SK-N-SH treated with all-trans-retinoic acid at 6 μM for 48 hours (cell line): Measurements from ENCODE around the gene OR10A4.

Experiments used
- ATAC-seq: fragments of 200-7000 bp; cut with Tn5 transposase; 3 replicates; pipeline ENCODE4 v1.9.1; 2020; ENCODE audit warnings: mild to moderate bottlenecking, moderate library complexity
- ARNTL ChIP-seq: fragments of 450-650 bp; formaldehyde crosslinking; IDR thresholded peaks from 2 replicates; pipeline ENCODE4 v1.5.0; 2020; ENCODE audit warnings: low read depth, mild to moderate bottlenecking, moderate library complexity, borderline replicate concordance
- BACH2 ChIP-seq: fragments of 250-450 bp; sonication (Bioruptor Pico); IDR thresholded peaks from 2 replicates; pipeline ENCODE4 v1.9.0; 2021; ENCODE audit warnings: mild to moderate bottlenecking, borderline replicate concordance
- CREB5 ChIP-seq: fragments of 250-450 bp; sonication (Bioruptor Pico); IDR thresholded peaks from 2 replicates; pipeline ENCODE4 v1.5.1; 2020; ENCODE audit warnings: low read depth, mild to moderate bottlenecking, moderate library complexity
- CSDC2 ChIP-seq: fragments of 250-450 bp; sonication (Bioruptor Pico); IDR thresholded peaks from 2 replicates; pipeline ENCODE4 v1.5.0; 2020; ENCODE audit warnings: mild to moderate bottlenecking, moderate library complexity
- CSRNP3 ChIP-seq: fragments of 250-450 bp; sonication (Bioruptor Pico); IDR thresholded peaks from 2 replicates; pipeline ENCODE4 v1.5.1; 2021; ENCODE audit warnings: mild to moderate bottlenecking, moderate library complexity
- ESRRG ChIP-seq: fragments of 250-450 bp; sonication (Bioruptor Pico); IDR thresholded peaks from 2 replicates; pipeline ENCODE4 v1.6.1; 2021; ENCODE audit warnings: mild to moderate bottlenecking
- GLIS3 ChIP-seq: fragments of 250-450 bp; sonication (Bioruptor Pico); IDR thresholded peaks from 2 replicates; pipeline ENCODE4 v1.5.0; 2020; ENCODE audit warnings: mild to moderate bottlenecking, moderate library complexity
- ISL1 ChIP-seq: fragments of 250-450 bp; sonication (Bioruptor Pico); IDR thresholded peaks from 2 replicates; pipeline ENCODE4 v2.1.2; 2022; ENCODE audit warnings: mild to moderate bottlenecking, moderate library complexity
- OSR1 ChIP-seq: fragments of 250-450 bp; sonication (Bioruptor Pico); IDR thresholded peaks from 2 replicates; pipeline ENCODE4 v1.8.0; 2022; ENCODE audit warnings: moderate library complexity, mild to moderate bottlenecking, inconsistent platforms
- PATZ1 ChIP-seq: fragments of 250-450 bp; sonication (Bioruptor Pico); IDR thresholded peaks from 2 replicates; pipeline ENCODE4 v1.8.0; 2020; ENCODE audit warnings: mild to moderate bottlenecking, moderate library complexity, borderline replicate concordance
- POU6F1 ChIP-seq: fragments of 250-450 bp; sonication (Bioruptor Pico); IDR thresholded peaks from 2 replicates; pipeline ENCODE4 v1.8.0; 2021; ENCODE audit warnings: low read depth, mild to moderate bottlenecking, moderate library complexity, borderline replicate concordance
- PPARA ChIP-seq: fragments of 250-450 bp; sonication (Bioruptor Pico); IDR thresholded peaks from 2 replicates; pipeline ENCODE4 v1.5.0; 2020; ENCODE audit warnings: mild to moderate bottlenecking, borderline replicate concordance
- RARB ChIP-seq: fragments of 250-450 bp; sonication (Bioruptor Pico); IDR thresholded peaks from 2 replicates; pipeline ENCODE4 v1.8.0; 2021; ENCODE audit warnings: mild to moderate bottlenecking, moderate library complexity
- SNAI2 ChIP-seq: fragments of 250-450 bp; sonication (Bioruptor Pico); IDR thresholded peaks from 2 replicates; pipeline ENCODE4 v1.5.0; 2020; ENCODE audit warnings: mild to moderate bottlenecking, moderate library complexity
- TCF4 ChIP-seq: fragments of 250-450 bp; sonication (Bioruptor Pico); IDR thresholded peaks from 2 replicates; pipeline ENCODE4 v1.8.0; 2021; ENCODE audit warnings: mild to moderate bottlenecking, moderate library complexity, borderline replicate concordance
- TOX ChIP-seq: fragments of 250-450 bp; sonication (Bioruptor Pico); IDR thresholded peaks from 2 replicates; pipeline ENCODE4 v1.8.0; 2021; ENCODE audit warnings: mild to moderate bottlenecking, moderate library complexity, borderline replicate concordance
- TSHZ2 ChIP-seq: fragments of 250-450 bp; sonication (Bioruptor Pico); IDR thresholded peaks from 2 replicates; pipeline ENCODE4 v1.5.0; 2020; ENCODE audit warnings: mild to moderate bottlenecking, moderate library complexity
- ZC3H10 ChIP-seq: fragments of 250-450 bp; sonication (Bioruptor Pico); IDR thresholded peaks from 2 replicates; pipeline ENCODE4 v1.5.1; 2021; ENCODE audit warnings: mild to moderate bottlenecking, moderate library complexity
- ZFP3 ChIP-seq: fragments of 250-450 bp; sonication (Bioruptor Pico); IDR thresholded peaks from 2 replicates; pipeline ENCODE4 v1.5.0; 2020; ENCODE audit warnings: mild to moderate bottlenecking, moderate library complexity
- ZFP30 ChIP-seq: fragments of 450-650 bp; formaldehyde crosslinking; IDR thresholded peaks from 2 replicates; pipeline ENCODE4 v1.5.0; 2022; ENCODE audit warnings: mild to moderate bottlenecking, moderate library complexity
- ZNF565 ChIP-seq: fragments of 450-650 bp; formaldehyde crosslinking; conservative IDR thresholded peaks from 2 replicates; pipeline ENCODE4 v1.5.0; 2020; ENCODE audit warnings: low read depth, mild to moderate bottlenecking, moderate library complexity
- ZNF70 ChIP-seq: fragments of 450-650 bp; formaldehyde crosslinking; IDR thresholded peaks from 2 replicates; pipeline ENCODE4 v1.5.0; 2020; ENCODE audit warnings: mild to moderate bottlenecking, moderate library complexity
- ZNF8 ChIP-seq: fragments of 450-650 bp; formaldehyde crosslinking; IDR thresholded peaks from 2 replicates; pipeline ENCODE4 v1.5.0; 2020; ENCODE audit warnings: mild to moderate bottlenecking, moderate library complexity

The OR10A4 gene

GRCh38 chr11:6871278-6871677 lies 5.1 kb upstream of the OR10A4 start:
- TF ChIP-seq SNAI2 (CRISPR knock-in tag) (no peak), CSRNP3 (no peak), PPARA (CRISPR knock-in tag) (no peak), ZC3H10 (no peak), CSDC2 (CRISPR knock-in tag) (no peak), TOX (no peak), ESRRG (CRISPR knock-in tag) (no peak), BACH2 (no peak), CREB5 (CRISPR knock-in tag) (no peak), TSHZ2 (CRISPR knock-in tag) (no peak), ARNTL (no peak), PATZ1 (no peak), ZNF8 (CRISPR knock-in tag) (no peak)
- no peak for ATAC-seq

GRCh38 chr11:6875761-6876160 lies 664 bp upstream of the OR10A4 start:
- ATAC-seq = no peak
- TF ChIP-seq OSR1 (no peak), CREB5 (CRISPR knock-in tag) (no peak), ZFP3 (CRISPR knock-in tag) (no peak), ESRRG (CRISPR knock-in tag) (no peak), PATZ1 (no peak), ZNF8 (CRISPR knock-in tag) (no peak), POU6F1 (CRISPR knock-in tag) (no peak), RARB (CRISPR knock-in tag) (no peak), ARNTL (no peak), TCF4 (CRISPR knock-in tag) (no peak), ZNF565 (CRISPR knock-in tag) (no peak), ZNF70 (CRISPR knock-in tag) (no peak), PPARA (CRISPR knock-in tag) (no peak), GLIS3 (CRISPR knock-in tag) (no peak), ZC3H10 (no peak), ISL1 (CRISPR knock-in tag) (no peak), SNAI2 (CRISPR knock-in tag) (no peak), CSDC2 (CRISPR knock-in tag) (no peak), BACH2 (no peak), ZFP30 (CRISPR knock-in tag) (no peak)
- TF ChIP-seq, all 23 proteins: peak for 0
